HCT116 (cell line): ENCODE measurements around the gene AKT1.

ENCODE experiments used
- CTCF ChIP-seq, 3 experiments: fragments of 200-600 bp in 1 of 3; sonication (generic) in 1 of 3; IDR thresholded peaks in 2 of 3; conservative IDR thresholded peaks in 1 of 3; 2 replicates each; pipeline ENCODE4 v1.5.1; 2012 to 2017; ENCODE audit warnings: low read depth in 2 of 3, low read length in 2 of 3, antibody characterized with exemption in 1 of 3, borderline replicate concordance in 1 of 3, control low read depth in 1 of 3, mild to moderate bottlenecking in 1 of 3, mixed read lengths in 1 of 3, mixed run types in 1 of 3, moderate library complexity in 1 of 3; ENCODE audit not compliant: insufficient read depth in 1 of 3
- EGR1 ChIP-seq: IDR thresholded peaks from 2 replicates; pipeline ENCODE4 v1.6.1; 2012; ENCODE audit warnings: low read depth
- EZH2phosphoT487 ChIP-seq: fragments of 200-600 bp; IDR thresholded peaks from 2 replicates; pipeline ENCODE4 v1.6.1; 2018; ENCODE audit warnings: antibody characterized with exemption, borderline replicate concordance
- MAX ChIP-seq: IDR thresholded peaks from 2 replicates; pipeline ENCODE4 v1.6.1; 2012
- POLR2A ChIP-seq: IDR thresholded peaks from 2 replicates; pipeline ENCODE4 v1.7.0; 2011; ENCODE audit warnings: borderline replicate concordance; ENCODE audit not compliant: insufficient read depth, insufficient read length; ENCODE audit errors: extremely low read depth
- POLR2AphosphoS5 ChIP-seq: IDR thresholded peaks from 2 replicates; pipeline ENCODE4 v1.6.1; 2011; ENCODE audit warnings: mild to moderate bottlenecking, low read depth, low read length, moderate library complexity
- RAD21 ChIP-seq: IDR thresholded peaks from 2 replicates; pipeline ENCODE4 v1.6.1; 2012; ENCODE audit warnings: low read depth, mild to moderate bottlenecking
- SP1 ChIP-seq: IDR thresholded peaks from 2 replicates; pipeline ENCODE4 v1.6.1; 2012; ENCODE audit warnings: low read depth
- YY1 ChIP-seq: IDR thresholded peaks from 2 replicates; pipeline ENCODE4 v1.6.1; 2011; ENCODE audit warnings: low read length, low read depth, moderate library complexity, mild to moderate bottlenecking; ENCODE audit not compliant: insufficient replicate concordance; ENCODE audit errors: extremely low read depth
- ZBTB33 ChIP-seq: IDR thresholded peaks from 2 replicates; pipeline ENCODE4 v1.6.1; 2011; ENCODE audit warnings: mild to moderate bottlenecking, low read length, moderate library complexity; ENCODE audit not compliant: insufficient replicate concordance; ENCODE audit errors: extremely low read depth
- ZFX ChIP-seq: fragments of 450-650 bp; IDR thresholded peaks from 2 replicates; pipeline ENCODE4 v1.6.1; 2017

GRCh38 chr14:104818714-104819161 lies 23.2 kb upstream of the AKT1 start:
- TF ChIP-seq SP1 (no peak), CTCF (IDR thresholded peaks at IDR 0.05 in 2 of 3, conservative IDR thresholded peaks at IDR 0.05 in 1 of 3; ENCODE audit: borderline replicate concordance in 1 of 3, insufficient read depth in 1 of 3, low read depth in 2 of 3, low read length in 2 of 3) (no peak), ZBTB33 (no peak), EZH2phosphoT487 (no peak), ZFX (no peak), RAD21 (no peak), POLR2AphosphoS5 (no peak), MAX (no peak), EGR1 (no peak), YY1 (no peak), POLR2A (no peak)
